ENCODE data around the gene MYL7.

DNA sequence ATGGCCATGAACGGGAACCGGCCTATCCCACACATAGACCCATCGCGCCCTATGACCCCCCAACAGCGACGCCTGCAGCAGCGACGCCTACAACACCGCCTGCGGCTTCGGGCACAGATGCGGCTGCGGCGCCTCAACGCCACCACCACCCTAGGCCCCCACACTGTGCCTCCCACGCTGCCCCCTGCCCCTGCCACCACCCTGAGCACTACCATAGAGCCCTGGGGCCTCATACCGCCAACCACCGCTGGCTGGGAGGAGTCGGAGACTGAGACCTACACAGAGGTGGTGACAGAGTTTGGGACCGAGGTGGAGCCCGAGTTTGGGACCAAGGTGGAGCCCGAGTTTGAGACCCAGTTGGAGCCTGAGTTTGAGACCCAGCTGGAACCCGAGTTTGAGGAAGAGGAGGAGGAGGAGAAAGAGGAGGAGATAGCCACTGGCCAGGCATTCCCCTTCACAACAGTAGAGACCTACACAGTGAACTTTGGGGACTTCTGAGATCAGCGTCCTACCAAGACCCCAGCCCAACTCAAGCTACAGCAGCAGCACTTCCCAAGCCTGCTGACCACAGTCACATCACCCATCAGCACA, 27.3 kb downstream of the MYL7 start:
- no peak for TF ChIP-seq POLR2A (IDR thresholded peaks at IDR 0.05)
- TF ChIP-seq, protein P1, sequence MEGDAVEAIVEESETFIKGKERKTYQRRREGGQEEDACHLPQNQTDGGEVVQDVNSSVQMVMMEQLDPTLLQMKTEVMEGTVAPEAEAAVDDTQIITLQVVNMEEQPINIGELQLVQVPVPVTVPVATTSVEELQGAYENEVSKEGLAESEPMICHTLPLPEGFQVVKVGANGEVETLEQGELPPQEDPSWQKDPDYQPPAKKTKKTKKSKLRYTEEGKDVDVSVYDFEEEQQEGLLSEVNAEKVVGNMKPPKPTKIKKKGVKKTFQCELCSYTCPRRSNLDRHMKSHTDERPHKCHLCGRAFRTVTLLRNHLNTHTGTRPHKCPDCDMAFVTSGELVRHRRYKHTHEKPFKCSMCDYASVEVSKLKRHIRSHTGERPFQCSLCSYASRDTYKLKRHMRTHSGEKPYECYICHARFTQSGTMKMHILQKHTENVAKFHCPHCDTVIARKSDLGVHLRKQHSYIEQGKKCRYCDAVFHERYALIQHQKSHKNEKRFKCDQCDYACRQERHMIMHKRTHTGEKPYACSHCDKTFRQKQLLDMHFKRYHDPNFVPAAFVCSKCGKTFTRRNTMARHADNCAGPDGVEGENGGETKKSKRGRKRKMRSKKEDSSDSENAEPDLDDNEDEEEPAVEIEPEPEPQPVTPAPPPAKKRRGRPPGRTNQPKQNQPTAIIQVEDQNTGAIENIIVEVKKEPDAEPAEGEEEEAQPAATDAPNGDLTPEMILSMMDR (IDR thresholded peaks at IDR 0.05): no peak

Measured in esophagus squamous epithelium (tissue), 4 donors.